DND-41 (cell line): ENCODE results near the gene SNCB.

Experiments
- ATAC-seq: fragments of 200-7000 bp; cut with Tn5 transposase; 3 replicates; pipeline ENCODE4 v1.9.1; 2021; ENCODE audit warnings: low read depth; ENCODE audit not compliant: insufficient read depth
- DNase-seq: peaks from one replicate; pipeline ENCODE4 v3.0.0-alpha.2; 2020
- H2AFZ ChIP-seq: 2 replicates; pipeline ENCODE4 v1.6.0; 2012; ENCODE audit warnings: low read depth, low read length
- H3K27ac ChIP-seq: 2 replicates; pipeline ENCODE4 v1.5.1; 2012; ENCODE audit warnings: low read length, inconsistent platforms
- H3K27me3 ChIP-seq: fragments of 200-600 bp; sonication (generic); 2 replicates; pipeline ENCODE4 v1.6.0; 2012; ENCODE audit warnings: low read length, mild to moderate bottlenecking, inconsistent platforms; ENCODE audit not compliant: insufficient read depth, poor library complexity
- H3K36me3 ChIP-seq: 2 replicates; pipeline ENCODE4 v1.5.1; 2012; ENCODE audit warnings: low read length, inconsistent platforms; ENCODE audit not compliant: insufficient read depth
- H3K4me1 ChIP-seq: 2 replicates; pipeline ENCODE4 v1.5.1; 2012; ENCODE audit warnings: mild to moderate bottlenecking, low read length; ENCODE audit not compliant: insufficient read depth
- H3K4me2 ChIP-seq: 2 replicates; pipeline ENCODE4 v1.6.0; 2012; ENCODE audit warnings: mild to moderate bottlenecking, moderate library complexity, low read length, inconsistent platforms; ENCODE audit not compliant: insufficient read depth
- H3K4me3 ChIP-seq, 2 experiments: fragments of 200-600 bp in 1 of 2; shearing (Covaris generic) in 1 of 2; 2 replicates each; pipeline ENCODE4 v1.5.1; 2012 to 2016; ENCODE audit warnings: inconsistent platforms in 2 of 2, low read length in 2 of 2, mild to moderate bottlenecking in 2 of 2, low read depth in 1 of 2, moderate library complexity in 1 of 2
- H3K79me2 ChIP-seq: 2 replicates; pipeline ENCODE4 v1.6.0; 2012; ENCODE audit warnings: low read length, inconsistent platforms; ENCODE audit not compliant: insufficient read depth
- H3K9ac ChIP-seq: 2 replicates; pipeline ENCODE4 v1.6.0; 2012; ENCODE audit warnings: low read depth, mild to moderate bottlenecking, inconsistent platforms, low read length, moderate library complexity
- H3K9me3 ChIP-seq: 2 replicates; pipeline ENCODE4 v1.5.1; 2012; ENCODE audit warnings: low read length, moderate library complexity, mild to moderate bottlenecking, inconsistent platforms; ENCODE audit not compliant: insufficient read depth, severe bottlenecking
- H4K20me1 ChIP-seq: 2 replicates; pipeline ENCODE4 v1.6.0; 2012; ENCODE audit warnings: low read length; ENCODE audit not compliant: insufficient read depth
- CTCF ChIP-seq: IDR thresholded peaks from 2 replicates; pipeline ENCODE4 v1.5.1; 2012; ENCODE audit warnings: borderline replicate concordance, low read length, moderate library complexity, mild to moderate bottlenecking; ENCODE audit not compliant: poor library complexity, severe bottlenecking; ENCODE audit errors: extremely low read depth
- EZH2 ChIP-seq: IDR thresholded peaks from 3 replicates; pipeline ENCODE4 v1.6.1; 2012; ENCODE audit warnings: borderline replicate concordance, low read depth, mild to moderate bottlenecking, moderate library complexity, low read length, inconsistent platforms; ENCODE audit not compliant: severe bottlenecking

Gene SNCB

GRCh38 chr5:176647030-176647842 is 16.9 kb upstream of the SNCB start, which contains the start of gene TSPAN17:
Gene TSPAN17 (plus strand): TSS chr5:176647484. CDS start chr5:176647616, 132 bp downstream.
- peak within 1 kb of the TSS; percentile 98 for H2AFZ ChIP-seq
- H3K9me3 ChIP-seq, result no peaks in the 10 kb centered on the region
- no peaks in the 10 kb centered on the region for H3K27me3 ChIP-seq
- H3K79me2 ChIP-seq, result peaks cover 27% of the 10 kb centered on the region
- peaks cover 2% of the 10 kb centered on the region; the same call in 1 of the 2 replicates for H3K36me3 ChIP-seq
- peak; percentile 99 for DNase-seq
- ATAC-seq, result peak; percentile 91
- peak within 1 kb of the TSS; percentile 99 for H3K4me2 ChIP-seq
- H3K4me1 ChIP-seq, result peaks cover 40% of the 10 kb centered on the region
- H3K27ac ChIP-seq, result peak within 1 kb of the TSS; percentile 90
- TF ChIP-seq CTCF (peak; percentile 45), EZH2 (no peak)
- peaks cover 25% of the 10 kb centered on the region; the same call in 1 of the 2 replicates for H4K20me1 ChIP-seq
- peak within 1 kb of the TSS; percentile 93 for H3K9ac ChIP-seq
- peak within 1 kb of the TSS; percentile 83 to 90 for H3K4me3 ChIP-seq

- no peaks in the 10 kb centered on the region for H3K9me3 ChIP-seq
- ATAC-seq (no peak), DNase-seq (no peak)
- H3K4me2 ChIP-seq, result peak overlapping the region; percentile 99
- H3K9ac ChIP-seq, result peak overlapping the region; percentile 93
- peaks cover 22% of the 10 kb centered on the region; the same call in 1 of the 2 replicates for H4K20me1 ChIP-seq
- peak overlapping the region; percentile 83 to 90 for H3K4me3 ChIP-seq
- H3K27me3 ChIP-seq, result no peaks in the 10 kb centered on the region
- H3K27ac ChIP-seq, result peak overlapping the region; percentile 90
- peaks cover 27% of the 10 kb centered on the region for H3K79me2 ChIP-seq
- H2AFZ ChIP-seq, result peak overlapping the region; percentile 98
- no peaks in the 10 kb centered on the region for H3K36me3 ChIP-seq
- no peak for TF ChIP-seq EZH2
- no peak for TF ChIP-seq CTCF
- peaks cover 40% of the 10 kb centered on the region for H3K4me1 ChIP-seq
These were observed 16.3 kb upstream of the SNCB start for GRCh38 chr5:176646707-176647029.

- Histone ChIP-seq H4K20me1 (peaks cover 17% of the 10 kb centered on the region; the same call in 1 of the 2 replicates), H2AFZ (peak overlapping the region; percentile 98), H3K4me1 (peaks cover 40% of the 10 kb centered on the region), H3K4me3 (peak overlapping the region in 1 of 2 experiments; percentile 83; a peak in 3 of 4 replicates), H3K9ac (peak overlapping the region; percentile 93), H3K27ac (peak overlapping the region; percentile 90), H3K4me2 (peak overlapping the region; percentile 99), H3K9me3 (no peaks in the 10 kb centered on the region), H3K27me3 (no peaks in the 10 kb centered on the region), H3K79me2 (peaks cover 27% of the 10 kb centered on the region), H3K36me3 (no peaks in the 10 kb centered on the region)
- DNase-seq (no peak), ATAC-seq (no peak)
- TF ChIP-seq EZH2 (no peak), CTCF (no peak)
These were observed 15.8 kb upstream of the SNCB start for GRCh38 chr5:176646049-176646706.
